RPMI7951 (cell line): ENCODE measurements around the gene TPGS2. TPM values are rescaled to one million over a fixed set of nuclear protein-coding genes. Genes with fewer than 3 reads are reported as not detected.
A peak's percentile ranks its signal among the peaks of the same experiment; 100 is the strongest.
"Not testable (repeated sequence)": the region's sequence is repeated elsewhere in the genome, so short reads cannot be mapped to it uniquely, and the experiment has no call there.

Experiments
- DNase-seq: peaks from one replicate; pipeline ENCODE4 v3.0.0-alpha.2; 2012; ENCODE audit warnings: low read depth
- total RNA-seq: library from RNA; depleted of rRNA; stranded (reverse); fragments of >200 nt; shearing (Covaris generic); gene quantifications from 2 replicates; pipeline ENCODE4 v1.2.3, GENCODE V29; 2014

Gene TPGS2
- total RNA-seq, 1 experiment from 2014 or later: 207 TPM

DNA sequence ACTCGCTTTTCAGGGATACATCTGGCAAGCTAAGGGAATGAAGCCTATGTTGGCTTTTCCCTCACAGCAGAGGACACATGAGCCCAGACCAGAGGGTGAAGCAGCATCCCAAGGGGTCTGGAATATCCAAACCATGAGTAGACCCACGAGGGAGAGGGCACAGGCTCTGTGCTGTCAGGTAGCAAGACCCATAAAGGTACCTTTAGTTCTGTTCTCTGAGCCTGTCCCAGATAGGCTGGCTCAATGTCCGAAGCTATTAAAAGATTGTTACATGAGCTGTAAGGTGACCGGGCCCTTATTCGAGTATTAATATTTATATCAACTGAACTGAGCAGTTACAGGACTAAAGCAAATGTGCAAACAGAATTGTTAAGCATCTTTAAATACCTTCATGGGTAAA is 52.2 kb downstream of the TPGS2 start:
- no peak for DNase-seq

DNA sequence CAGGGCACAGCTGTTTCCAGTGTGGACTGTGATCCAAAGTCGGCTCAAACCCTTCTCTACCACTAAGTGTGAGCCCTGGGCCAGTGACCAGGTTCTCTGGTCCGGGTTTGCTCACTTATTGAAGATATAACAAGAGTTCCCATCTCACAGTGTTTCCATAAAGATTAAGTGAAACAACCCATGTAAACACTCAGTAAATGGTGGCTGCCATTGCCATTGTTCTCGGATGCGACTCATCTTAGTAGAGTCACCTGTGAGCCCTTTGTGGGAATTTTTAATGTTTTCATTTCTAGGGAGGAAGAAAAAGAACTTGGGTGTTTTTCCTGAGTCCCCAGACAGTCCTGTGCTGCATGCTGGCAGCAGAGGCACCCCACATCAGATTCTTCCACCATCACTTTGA is 53.4 kb downstream of the TPGS2 start:
- DNase-seq: no peak

DNA sequence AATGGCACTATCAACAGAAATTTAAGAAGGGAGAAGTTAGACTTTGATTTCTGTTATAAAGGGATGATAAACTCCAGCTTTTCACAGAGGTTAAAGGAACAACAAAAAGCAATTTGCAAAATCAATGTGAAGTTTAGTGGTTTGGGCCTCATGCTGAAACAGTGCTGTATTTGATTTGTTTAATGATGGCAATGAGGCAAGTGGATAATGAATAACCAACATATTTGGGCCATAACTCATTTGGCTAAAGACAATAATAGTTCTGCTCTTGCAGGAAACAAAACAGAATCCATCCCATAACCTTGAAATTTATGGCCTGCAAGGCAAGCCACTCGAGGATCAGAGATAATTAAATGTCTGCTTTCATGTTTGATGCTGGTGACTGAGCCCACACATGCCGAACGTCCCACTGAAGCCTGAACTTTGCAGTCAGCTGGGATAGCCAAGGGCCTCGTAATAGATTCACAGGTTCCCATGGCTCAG is 56.5 kb downstream of the TPGS2 start:
- DNase-seq: no peak

DNA sequence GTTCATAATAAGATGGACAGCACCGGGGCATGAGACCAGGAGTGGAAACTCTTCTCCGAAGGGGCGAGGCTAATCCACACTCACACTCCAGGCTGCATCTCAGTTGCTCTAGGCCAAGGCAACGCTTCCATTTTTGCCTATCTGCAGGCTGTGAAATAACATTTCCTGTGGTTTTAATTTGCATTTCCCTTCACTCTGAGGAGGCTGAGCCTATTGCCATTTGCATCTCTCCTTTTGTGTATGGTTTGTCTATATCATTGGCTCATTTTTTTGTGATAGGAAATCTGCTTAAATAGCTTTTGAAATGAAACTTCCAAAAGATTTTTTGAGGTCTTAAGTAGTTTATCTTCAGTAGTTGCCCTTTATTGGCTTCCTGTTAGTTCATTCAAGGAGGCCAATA is 57.6 kb downstream of the TPGS2 start:
- no peak for DNase-seq

DNA sequence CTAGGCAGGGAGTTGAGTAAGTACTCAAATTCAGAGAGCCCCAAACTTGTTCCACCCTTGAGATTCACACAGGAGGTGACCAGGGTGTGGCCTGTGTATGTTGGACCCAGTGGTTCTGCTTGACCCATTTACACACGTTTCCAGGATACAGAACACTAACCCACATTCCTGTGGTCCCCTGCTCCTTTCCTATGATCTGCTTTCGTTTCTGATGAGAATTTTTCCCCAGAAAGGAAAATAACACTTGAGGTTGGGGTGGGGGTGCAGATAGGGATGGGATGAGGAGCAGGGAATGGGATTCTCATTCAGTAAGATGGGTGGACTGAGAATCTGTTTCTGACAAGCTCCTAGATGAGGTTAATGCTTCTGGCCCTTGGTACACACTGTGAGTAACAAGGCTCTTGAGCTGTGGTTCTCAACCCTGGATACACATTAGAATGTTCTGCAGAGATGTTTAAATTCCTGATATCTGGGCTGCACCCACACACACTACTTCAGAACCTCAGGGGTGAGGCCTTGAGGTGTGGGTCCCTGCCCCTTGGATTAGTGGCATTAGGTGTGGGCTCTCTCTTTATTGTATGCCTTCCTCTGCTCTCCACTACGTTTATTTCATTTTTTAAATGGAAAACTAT is 58.4 kb downstream of the TPGS2 start:
- no peak for DNase-seq

DNA sequence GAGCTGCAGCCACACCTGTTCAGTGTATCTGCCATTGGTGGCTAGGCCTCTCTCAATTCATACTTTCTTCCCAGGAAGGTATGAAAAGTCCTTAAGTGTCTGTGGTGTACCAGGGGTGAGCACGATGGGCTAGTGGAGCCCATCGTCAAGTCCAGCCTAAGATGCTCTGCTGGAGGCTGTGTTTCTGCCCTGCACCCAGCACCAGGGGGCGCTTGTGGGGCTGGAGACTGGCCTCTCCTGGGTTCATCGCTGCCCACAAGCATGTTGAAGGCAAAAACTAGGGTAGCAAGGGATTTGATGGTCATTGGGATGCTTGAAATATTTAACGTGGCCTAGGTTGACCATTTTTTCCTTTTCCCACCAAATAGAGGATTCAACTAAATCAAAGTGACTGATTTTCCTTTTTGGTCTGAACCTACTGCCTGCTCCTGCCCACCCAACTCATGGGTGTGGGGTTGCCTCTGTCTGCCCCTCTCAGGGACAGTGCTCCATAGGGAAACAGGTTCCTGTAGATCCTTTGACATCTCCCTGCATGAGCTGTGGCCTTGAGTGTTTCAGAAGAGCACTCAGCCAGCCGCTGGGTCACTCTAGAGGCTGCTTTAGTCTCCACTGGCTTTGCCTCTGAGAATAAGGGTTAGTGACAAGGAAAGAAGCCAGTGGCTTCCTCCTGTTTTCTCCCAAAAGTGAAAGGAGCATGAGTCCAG is 59.0 kb downstream of the TPGS2 start:
- DNase-seq: no peak

DNA sequence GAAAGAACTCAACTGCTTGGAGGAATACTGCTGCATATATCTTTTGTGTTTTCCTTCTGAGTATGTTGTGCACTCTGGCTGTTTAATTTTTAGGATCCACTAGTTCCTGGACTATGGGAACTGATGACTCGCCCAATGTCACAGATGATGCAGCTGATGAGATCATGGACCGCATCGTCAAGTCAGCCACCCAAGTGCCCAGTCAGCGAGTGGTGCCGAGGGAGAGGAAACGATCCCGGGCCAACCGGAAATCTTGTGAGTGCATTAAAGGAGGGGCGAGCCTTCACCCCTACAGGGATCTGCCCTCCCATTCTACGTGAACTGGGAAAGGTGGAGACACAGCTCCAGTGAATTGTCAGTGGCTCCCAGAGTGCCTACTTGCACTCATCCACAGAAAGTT is 59.6 kb downstream of the TPGS2 start:
- peak; percentile 67 for DNase-seq

DNA sequence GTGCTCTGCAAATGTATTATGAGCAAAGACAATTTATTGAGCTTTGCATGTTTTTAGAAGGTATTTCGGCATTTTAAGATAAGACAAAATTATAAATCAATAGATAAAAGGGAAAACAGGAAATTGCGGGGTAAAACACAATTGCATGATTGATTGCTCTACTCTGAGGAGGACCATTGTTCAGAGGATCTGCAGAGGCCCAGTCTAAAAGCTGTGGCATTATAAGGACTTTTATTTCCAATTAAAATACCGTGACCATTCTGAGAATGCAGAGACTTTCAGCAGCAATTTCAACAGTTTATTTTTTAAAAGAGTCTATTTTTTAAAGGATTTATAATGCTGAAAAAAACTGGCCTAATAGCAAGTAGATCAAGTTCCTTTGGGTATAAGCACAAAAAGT is 62.0 kb downstream of the TPGS2 start:
- no peak for DNase-seq

DNA sequence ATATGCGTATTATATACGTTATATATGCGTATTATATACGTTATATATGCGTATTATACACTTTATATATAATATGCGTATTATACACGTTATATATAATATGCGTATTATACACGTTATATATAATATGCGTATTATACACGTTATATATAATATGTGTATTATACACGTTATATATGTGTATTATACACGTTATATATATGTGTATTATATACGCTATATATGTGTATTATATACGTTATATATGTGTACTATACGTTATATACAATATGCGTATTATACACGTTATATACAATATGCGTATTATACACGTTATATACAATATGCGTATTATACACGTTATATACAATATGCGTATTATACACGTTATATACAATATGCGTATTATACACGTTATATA is 65.8 kb downstream of the TPGS2 start:
- not testable (repeated sequence) for DNase-seq

DNA sequence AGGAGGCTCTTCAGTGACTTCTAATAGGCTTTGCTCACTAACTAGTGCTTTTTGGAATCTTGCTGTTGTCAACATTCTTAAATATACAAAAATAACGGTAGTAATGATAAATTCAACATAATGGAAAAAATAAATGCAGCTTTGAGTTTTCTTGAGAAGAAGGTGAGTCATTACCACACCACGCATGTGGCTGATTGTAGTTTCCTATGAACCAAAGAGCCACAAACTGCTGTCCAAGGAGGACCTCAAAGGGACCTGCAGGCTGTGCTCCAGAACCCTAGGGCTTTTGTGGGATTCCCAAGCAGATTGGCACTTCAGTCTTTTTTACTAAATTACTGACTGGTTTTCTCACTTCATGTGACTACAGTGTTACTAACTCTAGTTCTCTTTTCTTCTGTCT is 66.7 kb downstream of the TPGS2 start:
- DNase-seq: peak; percentile 73

DNA sequence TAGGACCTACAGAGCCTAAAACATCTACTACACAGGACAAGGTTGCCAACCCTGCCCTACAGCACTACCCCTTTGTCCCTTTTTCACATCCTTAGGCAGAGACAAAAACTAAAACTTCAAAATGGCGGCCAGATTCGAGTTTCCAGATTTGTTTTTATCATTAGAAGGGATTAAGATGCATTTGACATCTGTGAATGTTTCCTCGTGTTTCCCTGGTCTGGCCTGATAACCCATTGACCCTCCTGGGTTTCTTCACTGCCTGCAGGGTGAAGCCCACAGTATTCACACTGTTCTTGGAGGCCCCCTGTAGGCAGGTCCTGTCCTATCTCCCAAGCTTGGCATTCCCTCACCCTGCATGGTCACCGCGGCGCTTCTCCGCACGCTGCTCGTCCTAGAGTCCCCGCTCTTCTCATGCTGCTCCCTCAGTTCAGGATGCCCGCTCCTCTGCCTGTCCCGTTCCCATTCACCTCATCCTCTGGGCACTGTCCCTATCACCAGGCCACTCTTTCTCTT is 67.6 kb downstream of the TPGS2 start:
- no peak for DNase-seq

DNA sequence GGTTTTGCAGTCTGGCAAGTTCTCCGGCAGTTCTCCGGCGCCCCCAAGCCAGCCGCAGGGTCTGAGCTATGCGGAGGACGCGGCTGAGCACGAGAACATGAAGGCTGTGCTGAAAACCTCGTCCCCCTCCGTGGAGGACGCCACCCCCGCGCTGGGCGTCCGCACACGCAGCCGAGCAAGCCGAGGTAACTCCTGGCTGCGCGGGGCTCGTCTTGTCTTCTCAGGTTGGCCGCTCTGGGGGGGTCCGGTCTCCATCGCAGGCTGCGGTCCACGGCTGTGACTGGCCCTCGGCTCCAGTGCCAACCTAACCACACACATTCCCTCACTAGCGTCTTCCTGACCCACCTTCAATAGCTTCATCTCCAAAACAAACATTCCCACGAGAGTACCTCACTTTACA is 68.2 kb downstream of the TPGS2 start:
- no peak for DNase-seq

DNA sequence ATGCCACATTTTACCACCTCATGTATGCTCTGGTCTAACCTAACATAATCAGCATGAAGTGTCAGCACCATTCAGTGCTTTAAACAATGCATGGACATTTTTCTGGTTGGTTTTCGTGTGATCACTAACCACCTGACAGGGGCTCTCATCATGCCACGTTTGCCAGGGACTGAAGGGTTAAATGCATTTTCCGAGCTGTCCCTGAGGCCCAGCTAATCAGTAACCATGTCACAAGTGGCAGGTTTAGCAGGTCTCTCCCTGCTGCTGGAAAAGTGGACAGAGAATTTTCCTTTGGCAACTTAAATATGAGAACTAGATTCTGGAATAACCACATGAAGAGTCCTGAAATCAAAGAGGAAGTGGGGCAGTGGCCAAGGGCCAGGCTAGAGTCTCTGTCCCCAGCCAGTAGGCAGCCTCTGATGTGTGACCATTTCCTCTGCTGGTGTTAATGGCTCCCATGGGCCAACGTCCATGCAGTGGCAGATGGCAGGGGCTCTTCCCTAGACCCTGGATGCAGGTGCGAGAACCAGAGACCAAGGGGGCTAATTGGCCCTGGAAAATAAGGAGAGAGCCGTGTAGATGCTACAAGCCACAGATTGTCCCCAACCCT is 69.5 kb downstream of the TPGS2 start:
- DNase-seq: no peak

DNA sequence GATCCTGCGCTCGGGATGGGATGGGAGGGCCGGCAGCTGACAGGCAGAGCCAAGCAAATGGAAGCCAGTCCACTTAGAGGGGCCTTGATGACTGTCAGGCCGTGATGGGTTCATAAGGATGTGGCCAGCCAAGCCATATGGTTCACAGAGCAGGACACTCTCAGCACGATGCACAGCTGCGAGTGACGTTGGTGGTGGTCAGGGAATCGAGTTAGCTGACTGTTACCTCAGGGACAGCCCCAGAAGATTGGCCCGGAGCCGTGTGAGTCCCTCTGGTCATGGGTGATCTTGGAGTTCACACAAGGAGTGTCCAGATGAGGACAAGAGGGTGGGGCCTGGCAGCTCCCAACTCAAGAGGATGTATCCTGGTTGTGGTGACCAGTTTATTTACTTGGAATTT is 70.2 kb downstream of the TPGS2 start:
- DNase-seq: peak; percentile 75

DNA sequence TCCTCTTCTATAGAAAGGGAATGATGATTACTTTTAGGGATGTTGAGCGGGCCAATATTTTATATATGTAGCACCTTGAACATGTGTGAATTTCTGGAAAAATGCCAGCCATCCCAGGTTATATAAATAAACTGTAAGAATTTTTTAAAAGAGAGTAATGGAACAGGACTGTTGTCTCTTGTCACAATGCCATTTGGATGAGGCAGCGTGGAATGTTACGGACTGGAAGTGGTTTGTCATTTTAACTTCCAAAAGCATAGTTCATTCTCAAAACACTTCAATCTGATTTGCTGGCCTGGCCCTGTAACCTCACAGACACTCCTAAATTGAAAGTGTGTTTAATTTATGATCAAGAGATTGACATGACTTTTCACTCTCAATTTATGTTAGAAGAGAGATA is 70.8 kb downstream of the TPGS2 start:
- DNase-seq: no peak

DNA sequence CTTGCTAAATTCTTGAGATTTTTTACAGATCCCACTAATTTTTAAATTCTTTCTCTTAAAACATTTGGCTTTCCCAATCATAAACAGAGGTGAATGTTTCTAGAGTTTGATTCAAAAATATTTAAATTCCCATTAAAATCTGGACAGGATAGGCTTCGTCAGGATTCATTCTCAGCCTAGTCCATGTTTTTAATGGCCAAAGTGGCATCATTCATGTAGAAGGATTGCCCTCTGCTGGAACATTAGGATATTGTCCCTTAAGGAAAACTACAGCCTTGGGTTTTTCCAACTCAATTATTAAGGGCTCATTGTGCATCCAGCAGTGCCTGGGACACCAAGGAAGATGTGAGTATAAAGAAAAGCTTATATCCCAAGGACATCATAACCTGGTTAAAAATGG is 71.7 kb downstream of the TPGS2 start:
- DNase-seq: peak; percentile 59

DNA sequence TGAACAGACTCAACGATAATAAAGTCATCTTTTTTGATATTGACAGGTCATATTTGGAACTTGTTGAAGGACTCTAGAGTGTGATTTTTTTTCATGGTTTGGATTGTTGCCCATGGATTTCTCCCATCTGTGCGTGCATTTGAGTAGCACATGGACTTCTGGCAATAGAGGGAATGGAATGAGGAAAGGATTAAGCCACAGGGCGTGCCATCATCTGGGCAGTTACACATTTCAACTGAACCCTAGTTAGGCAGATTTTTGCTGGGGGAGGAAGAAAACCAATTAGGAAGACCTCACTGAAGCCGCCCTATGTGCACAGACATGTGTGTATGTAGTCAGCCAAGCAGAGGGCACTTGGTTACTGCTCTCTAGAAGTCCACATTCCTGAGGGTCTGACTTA is 72.6 kb downstream of the TPGS2 start:
- peak; percentile 62 for DNase-seq

DNA sequence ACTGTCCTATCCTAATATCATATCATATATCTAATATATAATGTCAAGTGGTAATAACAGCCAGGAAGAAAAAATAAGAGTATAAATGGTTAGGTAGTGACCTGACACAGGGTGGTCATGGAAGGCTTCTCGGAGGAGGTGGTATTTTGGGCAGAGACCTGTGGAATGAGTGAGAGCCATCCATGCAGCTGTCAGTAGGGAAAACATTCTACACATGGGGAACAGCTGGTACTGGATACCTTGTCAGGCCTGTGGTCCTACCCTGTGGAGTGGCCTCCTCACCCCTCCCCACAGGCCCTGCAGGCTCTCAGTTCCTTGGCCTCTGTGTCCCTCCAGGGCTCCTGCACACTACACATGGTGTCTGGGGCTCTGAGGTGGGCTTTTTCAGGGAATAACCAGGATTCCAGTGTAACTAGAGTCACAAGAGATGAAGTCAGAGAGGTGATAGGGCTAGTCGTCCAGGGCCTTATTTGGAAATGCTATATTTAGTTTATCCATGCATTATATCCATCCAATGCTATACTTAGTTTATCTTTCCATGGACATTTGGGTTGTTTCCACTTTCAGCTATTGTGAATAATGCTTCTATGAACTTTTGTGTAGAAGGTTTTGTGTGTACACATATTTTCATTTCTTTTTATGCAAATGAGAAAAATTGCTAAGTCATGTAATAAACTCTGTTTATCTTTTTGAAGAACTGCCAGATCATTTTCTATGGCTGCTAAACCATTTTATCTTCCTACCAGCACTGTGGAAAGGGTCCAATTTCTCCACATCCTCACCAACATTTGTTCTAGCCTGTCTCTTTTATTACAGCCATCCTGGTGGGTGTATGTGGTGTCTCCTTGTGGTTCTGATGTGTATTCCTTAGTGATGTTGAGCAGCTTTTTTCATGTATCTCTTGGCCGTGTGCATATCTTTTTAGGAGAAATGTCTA is 75.6 kb downstream of the TPGS2 start:
- DNase-seq: peak; percentile 30

DNA sequence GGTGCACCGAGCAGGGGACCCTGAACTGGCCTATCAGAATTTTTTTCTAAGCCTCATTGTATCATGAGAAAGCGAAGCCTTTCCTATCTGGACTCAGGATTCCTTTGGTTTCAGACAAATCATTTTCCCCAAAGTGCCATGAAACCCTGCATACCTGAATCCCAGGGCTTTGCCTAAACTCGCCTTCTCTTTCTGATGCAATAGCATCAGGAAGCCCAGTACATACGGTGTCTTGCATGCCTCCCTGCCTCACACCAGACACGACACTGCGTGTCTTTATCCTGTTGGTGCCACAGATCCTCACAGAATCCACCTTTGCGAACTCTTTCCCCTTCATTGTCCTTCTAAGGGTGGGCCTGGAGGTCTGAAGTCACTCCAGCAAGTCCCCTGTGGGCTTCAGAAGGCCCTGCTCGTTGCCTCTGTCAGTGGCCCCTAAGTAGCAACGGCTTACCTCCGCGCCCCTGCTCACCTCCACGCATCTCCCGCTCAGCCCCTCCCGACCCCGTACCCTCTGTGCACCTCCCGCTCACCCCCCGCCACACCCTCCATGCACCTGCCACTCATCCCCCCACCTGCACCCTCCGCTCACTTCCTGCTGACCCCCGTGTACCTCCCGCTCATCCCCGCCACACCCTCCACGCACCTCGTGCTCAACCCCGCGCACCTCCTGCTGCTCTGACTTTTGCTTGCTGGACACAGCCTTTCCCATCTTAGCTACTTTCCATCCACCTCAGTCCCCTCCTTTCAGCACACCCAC is 83.4 kb downstream of the TPGS2 start:
- DNase-seq: no peak

DNA sequence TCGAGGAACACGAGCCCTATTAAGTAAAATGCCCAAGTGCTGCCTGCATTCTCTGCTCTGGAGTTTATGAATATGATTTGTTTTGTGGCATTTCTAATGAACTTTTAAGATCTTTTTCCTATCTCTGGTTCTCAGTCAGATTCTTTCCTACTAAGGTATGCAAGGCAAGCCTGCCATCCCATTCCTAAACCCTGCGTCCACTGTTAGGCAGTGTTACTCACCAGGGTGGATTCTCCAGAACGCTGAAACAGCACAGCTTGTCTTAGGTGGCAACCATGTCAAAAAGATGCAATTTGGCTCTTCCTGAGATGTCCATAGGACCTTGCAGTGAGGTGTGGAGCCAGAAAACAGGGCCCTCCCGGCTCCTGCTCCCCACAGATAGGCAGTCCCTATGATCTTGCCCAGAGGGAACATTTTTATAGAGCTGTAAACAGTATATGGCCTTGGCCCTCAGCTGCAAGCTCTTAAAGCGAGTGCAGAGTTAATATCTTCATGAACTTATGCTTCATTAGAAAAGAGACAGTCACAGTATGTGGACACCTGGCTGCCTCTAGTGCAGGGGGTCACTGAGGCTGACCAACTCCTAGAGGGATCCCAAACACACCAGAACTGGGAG is 84.4 kb downstream of the TPGS2 start:
- DNase-seq: no peak
